Astrocyte (in vitro differentiated cells and primary cell): Measurements from ENCODE around the gene OBI1. TPM values are rescaled to one million over a fixed set of nuclear protein-coding genes. Genes with fewer than 3 reads are reported as not detected.

Experiments used
- DNase-seq: peaks from one replicate; pipeline ENCODE4 v3.0.0-alpha.2; 2010; ENCODE audit warnings: low read depth
- FAIRE-seq: peaks from 2 replicates; lab custom pipeline; 2011; peaks lifted over from hg19 to GRCh38; lab: Jason Lieb, UNC
- H2AFZ ChIP-seq: 2 replicates; pipeline ENCODE4 v1.6.0; 2012; ENCODE audit warnings: low read depth, low read length, inconsistent platforms
- H3K27ac ChIP-seq: 2 replicates; pipeline ENCODE4 v1.5.1; 2011; ENCODE audit warnings: low read depth, low read length, inconsistent platforms
- H3K27me3 ChIP-seq: 2 replicates; pipeline ENCODE4 v1.6.0; 2011; ENCODE audit warnings: low read length, inconsistent platforms; ENCODE audit not compliant: insufficient read depth
- H3K36me3 ChIP-seq: 2 replicates; pipeline ENCODE4 v1.5.1; 2011; ENCODE audit warnings: low read length, inconsistent platforms; ENCODE audit not compliant: insufficient read depth
- H3K4me1 ChIP-seq: 2 replicates; pipeline ENCODE4 v1.5.1; 2011; ENCODE audit warnings: low read length, inconsistent platforms; ENCODE audit not compliant: insufficient read depth
- H3K4me2 ChIP-seq: 2 replicates; pipeline ENCODE4 v1.6.0; 2012; ENCODE audit warnings: low read length, inconsistent platforms
- H3K4me3 ChIP-seq: 2 replicates; pipeline ENCODE4 v1.5.1; 2011; ENCODE audit warnings: low read depth, mild to moderate bottlenecking, low read length, inconsistent platforms; ENCODE audit not compliant: insufficient read depth
- H3K79me2 ChIP-seq: 2 replicates; pipeline ENCODE4 v1.6.0; 2012; ENCODE audit warnings: mild to moderate bottlenecking, low read length, inconsistent platforms; ENCODE audit not compliant: insufficient read depth
- H3K9ac ChIP-seq: 2 replicates; pipeline ENCODE4 v1.6.0; 2012; ENCODE audit warnings: mild to moderate bottlenecking, low read length, inconsistent platforms
- H3K9me3 ChIP-seq: 2 replicates; pipeline ENCODE4 v1.5.1; 2012; ENCODE audit warnings: low read depth, mild to moderate bottlenecking, low read length, inconsistent platforms; ENCODE audit not compliant: insufficient read depth
- H4K20me1 ChIP-seq: 2 replicates; pipeline ENCODE4 v1.6.0; 2012; ENCODE audit warnings: low read length, inconsistent platforms; ENCODE audit not compliant: insufficient read depth
- H3K27ac Mint-ChIP-seq: one replicate; pipeline ENCODE4 v1.8.0; 2021; ENCODE audit warnings: mild to moderate bottlenecking, mixed read lengths; ENCODE audit not compliant: unreplicated experiment
- H3K27me3 Mint-ChIP-seq: one replicate; pipeline ENCODE4 v1.8.0; 2021; ENCODE audit warnings: low read depth, mixed read lengths; ENCODE audit not compliant: unreplicated experiment
- H3K36me3 Mint-ChIP-seq: one replicate; pipeline ENCODE4 v1.8.0; 2021; ENCODE audit warnings: low read depth, mixed read lengths; ENCODE audit not compliant: unreplicated experiment
- H3K4me1 Mint-ChIP-seq: one replicate; pipeline ENCODE4 v1.8.0; 2021; ENCODE audit warnings: low read depth, mixed read lengths; ENCODE audit not compliant: unreplicated experiment
- H3K4me3 Mint-ChIP-seq: one replicate; pipeline ENCODE4 v1.8.0; 2021; ENCODE audit warnings: mild to moderate bottlenecking, moderate library complexity, mixed read lengths; ENCODE audit not compliant: unreplicated experiment
- H3K9me3 Mint-ChIP-seq: one replicate; pipeline ENCODE4 v1.8.0; 2021; ENCODE audit warnings: mild to moderate bottlenecking, mixed read lengths; ENCODE audit not compliant: unreplicated experiment
- CTCF ChIP-seq: IDR thresholded peaks from 2 replicates; pipeline ENCODE4 v1.5.1; 2011; ENCODE audit warnings: low read depth, mild to moderate bottlenecking, inconsistent platforms, low read length, moderate library complexity; ENCODE audit not compliant: insufficient read depth
- EZH2 ChIP-seq: IDR thresholded peaks from 2 replicates; pipeline ENCODE4 v1.6.1; 2012; ENCODE audit warnings: mild to moderate bottlenecking, low read length, inconsistent platforms; ENCODE audit not compliant: insufficient read depth
- total RNA-seq: library from RNA; stranded (reverse); gene quantifications from 2 replicates; pipeline ENCODE4 v1.2.1, GENCODE V29; 2021

Gene OBI1
- total RNA-seq, 1 donor from 2014 or later = 13.2 TPM

DNA sequence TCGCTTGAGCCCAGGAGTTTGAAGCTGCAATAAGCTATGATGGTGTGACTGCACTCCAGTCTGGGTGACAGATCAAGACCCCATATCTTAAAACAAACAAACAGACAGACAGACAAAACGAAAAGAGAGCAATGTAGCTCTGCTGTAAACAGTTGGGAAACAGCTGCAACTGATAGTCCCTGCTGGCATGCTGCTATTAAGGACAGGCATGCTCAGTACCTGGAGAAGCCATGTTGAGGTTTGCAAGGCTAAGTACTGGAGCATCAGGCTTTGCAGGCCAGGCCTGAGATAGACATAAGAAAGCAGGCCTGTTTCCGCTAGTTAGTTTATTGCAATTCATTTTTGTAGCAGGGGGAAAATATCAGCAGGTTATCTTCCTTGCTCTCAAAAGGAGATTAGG lies 16.2 kb upstream of the OBI1 start:
- peaks cover 13% of the 10 kb centered on the region for H3K27me3 Mint-ChIP-seq
- H3K4me1 ChIP-seq = no peaks in the 10 kb centered on the region
- no peaks in the 10 kb centered on the region for H3K9me3 ChIP-seq
- no peak overlapping the region for H3K27ac ChIP-seq
- H3K4me3 Mint-ChIP-seq = no peak overlapping the region
- no peaks in the 10 kb centered on the region for H3K9me3 Mint-ChIP-seq
- no peak overlapping the region for H3K9ac ChIP-seq
- no peak overlapping the region for H2AFZ ChIP-seq
- no peaks in the 10 kb centered on the region for H3K36me3 ChIP-seq
- H4K20me1 ChIP-seq = no peaks in the 10 kb centered on the region
- FAIRE-seq (no peak), DNase-seq (no peak)
- no peak for TF ChIP-seq EZH2
- no peak for TF ChIP-seq CTCF
- H3K4me3 ChIP-seq = no peak overlapping the region
- H3K36me3 Mint-ChIP-seq = no peaks in the 10 kb centered on the region
- H3K27me3 ChIP-seq = no peaks in the 10 kb centered on the region
- H3K27ac Mint-ChIP-seq = no peak overlapping the region
- no peaks in the 10 kb centered on the region for H3K4me1 Mint-ChIP-seq
- no peaks in the 10 kb centered on the region for H3K79me2 ChIP-seq
- no peak overlapping the region for H3K4me2 ChIP-seq

DNA sequence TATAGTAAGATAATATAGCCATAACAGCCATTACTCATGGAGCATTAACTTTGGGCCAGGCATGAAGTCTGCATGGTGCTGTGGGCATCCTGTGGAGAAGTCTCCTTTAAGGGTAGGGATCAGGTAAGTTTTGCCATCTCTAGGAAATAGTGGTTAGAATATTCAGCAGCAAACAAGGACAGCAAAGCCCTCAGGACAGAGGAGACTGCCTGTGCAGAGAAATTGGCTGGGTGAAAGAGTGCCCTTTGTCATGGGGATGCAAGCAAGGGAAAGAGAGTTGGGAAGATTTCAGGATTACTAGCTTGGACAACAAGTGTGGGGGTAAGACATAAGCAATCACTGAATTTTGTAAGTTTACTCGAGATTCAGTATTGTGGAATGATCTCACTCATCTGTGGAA lies 15.7 kb upstream of the OBI1 start:
- no peaks in the 10 kb centered on the region for H3K4me1 ChIP-seq
- Mint-ChIP-seq H3K4me1 (no peaks in the 10 kb centered on the region), H3K36me3 (no peaks in the 10 kb centered on the region), H3K27me3 (peaks cover 13% of the 10 kb centered on the region), H3K27ac (no peak overlapping the region), H3K4me3 (no peak overlapping the region), H3K9me3 (no peaks in the 10 kb centered on the region)
- H4K20me1 ChIP-seq = no peaks in the 10 kb centered on the region
- H3K79me2 ChIP-seq = no peaks in the 10 kb centered on the region
- no peak overlapping the region for H3K4me3 ChIP-seq
- no peaks in the 10 kb centered on the region for H3K9me3 ChIP-seq
- no peak overlapping the region for H3K27ac ChIP-seq
- no peak for DNase-seq
- no peak for TF ChIP-seq CTCF
- TF ChIP-seq EZH2 = no peak
- H3K4me2 ChIP-seq = no peak overlapping the region
- H2AFZ ChIP-seq = no peak overlapping the region
- H3K9ac ChIP-seq = no peak overlapping the region
- no peak for FAIRE-seq
- H3K27me3 ChIP-seq = no peaks in the 10 kb centered on the region
- H3K36me3 ChIP-seq = no peaks in the 10 kb centered on the region

- FAIRE-seq (no peak), DNase-seq (no peak)
- Histone ChIP-seq H2AFZ (no peak overlapping the region), H3K27me3 (no peaks in the 10 kb centered on the region), H3K4me2 (no peak overlapping the region), H3K36me3 (no peaks in the 10 kb centered on the region), H3K9ac (no peak overlapping the region), H3K79me2 (peaks cover 15% of the 10 kb centered on the region), H3K27ac (no peak overlapping the region), H3K9me3 (no peaks in the 10 kb centered on the region), H3K4me3 (no peak overlapping the region), H4K20me1 (no peaks in the 10 kb centered on the region), H3K4me1 (peaks cover 8% of the 10 kb centered on the region)
- Mint-ChIP-seq H3K4me1 (peaks cover 7% of the 10 kb centered on the region), H3K27me3 (no peaks in the 10 kb centered on the region), H3K9me3 (no peaks in the 10 kb centered on the region), H3K27ac (no peak overlapping the region), H3K36me3 (no peaks in the 10 kb centered on the region), H3K4me3 (no peak overlapping the region)
- no peak for TF ChIP-seq CTCF
- no peak for TF ChIP-seq EZH2
These were observed 3.5 kb upstream of the OBI1 start for GRCh38 chr13:78662467-78662866.
